HepG2 (cell line): ENCODE measurements around the gene LCORL. TPM values are rescaled to one million over a fixed set of nuclear protein-coding genes. Genes with fewer than 3 reads are reported as not detected.

Experiments used
- ATAC-seq: fragments of 200-7000 bp; cut with Tn5 transposase; 3 replicates; pipeline ENCODE4 v1.9.1; 2020; ENCODE audit warnings: mild to moderate bottlenecking, moderate library complexity
- BruUV-seq: library from RNA; stranded (reverse); fragments of 400-500 nt; replicated peaks from 2 replicates; lab custom pipeline; 2021; lab: Mats Ljungman, UMichigan
- CTCF ChIA-PET: fragments of 300-600 bp; formaldehyde crosslinking; extraction: SDS; loops from one replicate; lab custom pipeline; 2021; ENCODE audit warnings: low total read pairs, inconsistent platforms, low intra/inter-chr PET ratio; lab: Yijun Ruan, JAX
- POLR2A ChIA-PET: fragments of 350-600 bp; sonication (Branson Sonifier 250); formaldehyde crosslinking; loops from one replicate; lab custom pipeline; 2020; ENCODE audit warnings: antibody characterized with exemption, inconsistent platforms; lab: Yijun Ruan, JAX
- DNase-seq: peaks from one replicate; pipeline ENCODE4 v3.0.0-alpha.2; 2015; ENCODE audit warnings: low spot score
- FAIRE-seq: peaks from 3 replicates; lab custom pipeline; 2011; peaks lifted over from hg19 to GRCh38; lab: Jason Lieb, UNC
- H2AFZ ChIP-seq: one replicate; pipeline ENCODE4 v1.6.1; 2011; ENCODE audit warnings: low read length, inconsistent platforms
- H3K27ac ChIP-seq: fragments of 300-600 bp; 3 replicates; pipeline ENCODE4 v1.8.0; 2011; ENCODE audit warnings: mixed run types, mild to moderate bottlenecking, mixed read lengths, low read length, inconsistent platforms; ENCODE audit not compliant: insufficient read depth; ENCODE audit errors: extremely low read length
- H3K27me3 ChIP-seq, 2 experiments: fragments of 200-600 bp in 1 of 2; 2 replicates in 1 of 2; 3 replicates in 1 of 2; pipeline versions ENCODE4 v1.6.0 to v1.8.0; 2011; ENCODE audit warnings: low read length in 2 of 2, mild to moderate bottlenecking in 2 of 2, moderate library complexity in 2 of 2, inconsistent platforms in 1 of 2; ENCODE audit not compliant: insufficient read depth in 2 of 2, control insufficient read depth in 1 of 2
- H3K36me3 ChIP-seq, 2 experiments: fragments of 200-600 bp in 1 of 2; replicated peaks in 1 of 2; 2 replicates in 1 of 2; 3 replicates in 1 of 2; pipeline versions ENCODE4 v1.5.1 to v1.8.0; 2011; ENCODE audit warnings: low read length in 2 of 2, inconsistent platforms in 1 of 2; ENCODE audit not compliant: insufficient read depth in 2 of 2, control insufficient read depth in 1 of 2
- H3K4me1 ChIP-seq: 2 replicates; pipeline ENCODE4 v1.5.1; 2012; ENCODE audit warnings: low read length, inconsistent platforms; ENCODE audit not compliant: insufficient read depth
- H3K4me2 ChIP-seq: 2 replicates; pipeline ENCODE4 v1.6.0; 2011; ENCODE audit warnings: low read depth, low read length, inconsistent platforms
- H3K4me3 ChIP-seq, 3 experiments: fragments of 200-600 bp in 1 of 3; sonication (generic), shearing (Covaris generic) in 1 of 3; replicated peaks in 1 of 3; 2 replicates each; pipeline ENCODE4 v1.5.1; 2011 to 2016; ENCODE audit warnings: low read length in 3 of 3, inconsistent platforms in 2 of 3, low read depth in 2 of 3, mild to moderate bottlenecking in 2 of 3, control low read depth in 1 of 3, mixed read lengths in 1 of 3; ENCODE audit not compliant: insufficient read depth in 1 of 3
- H3K79me2 ChIP-seq: one replicate; pipeline ENCODE4 v1.6.1; 2011; ENCODE audit warnings: low read length, inconsistent platforms; ENCODE audit not compliant: insufficient read depth
- H3K9ac ChIP-seq: 2 replicates; pipeline ENCODE4 v1.6.0; 2011; ENCODE audit warnings: mild to moderate bottlenecking, low read depth, low read length, inconsistent platforms; ENCODE audit not compliant: insufficient read depth
- H3K9me3 ChIP-seq: 2 replicates; pipeline ENCODE4 v1.5.1; 2012; ENCODE audit warnings: mild to moderate bottlenecking, low read length
- H4K20me1 ChIP-seq: 2 replicates; pipeline ENCODE4 v1.6.0; 2011; ENCODE audit warnings: inconsistent platforms, mild to moderate bottlenecking, low read length, moderate library complexity; ENCODE audit not compliant: insufficient read depth
- ARNTL ChIP-seq: sonication (generic); formaldehyde crosslinking; IDR thresholded peaks from 2 replicates; pipeline ENCODE4 v1.4.0; 2020; ENCODE audit warnings: mild to moderate bottlenecking, missing genetic modification reagents
- FOXP1 ChIP-seq, 2 experiments: fragments of 450-650 bp in 1 of 2; IDR thresholded peaks; 2 replicates each; pipeline ENCODE4 v1.6.1; 2017 to 2018; ENCODE audit warnings: antibody characterized with exemption in 1 of 2
- LCORL ChIP-seq, 2 experiments: fragments of 450-650 bp in 1 of 2; sonication (generic) in 1 of 2; formaldehyde crosslinking in 1 of 2; IDR thresholded peaks; 2 replicates each; pipeline versions ENCODE4 v1.5.0 to v1.6.1; 2017 to 2020; ENCODE audit warnings: antibody characterized with exemption in 1 of 2, missing genetic modification reagents in 1 of 2
- NFATC3 ChIP-seq: sonication (generic); formaldehyde crosslinking; IDR thresholded peaks from 2 replicates; pipeline ENCODE4 v1.5.1; 2020; ENCODE audit warnings: mild to moderate bottlenecking, missing genetic modification reagents
- NFYB ChIP-seq: sonication (generic); formaldehyde crosslinking; IDR thresholded peaks from 2 replicates; pipeline ENCODE4 v1.4.0; 2020; ENCODE audit warnings: missing genetic modification reagents
- RFX5 ChIP-seq: IDR thresholded peaks from 2 replicates; pipeline ENCODE4 v1.6.1; 2011; ENCODE audit warnings: low read depth, low read length, improper control_type of control experiment
- USF2 ChIP-seq, 2 experiments: sonication (generic) in 1 of 2; formaldehyde crosslinking in 1 of 2; IDR thresholded peaks; 2 replicates each; pipeline versions ENCODE4 v1.5.1 to v1.6.1; 2011 to 2020; ENCODE audit warnings: borderline replicate concordance in 1 of 2, low read depth in 1 of 2, low read length in 1 of 2, mild to moderate bottlenecking in 1 of 2, missing genetic modification reagents in 1 of 2, moderate library complexity in 1 of 2
- ZBTB21 ChIP-seq: sonication (generic); formaldehyde crosslinking; IDR thresholded peaks from 2 replicates; pipeline ENCODE4 v1.4.0; 2020; ENCODE audit warnings: missing genetic modification reagents
- ZNF570 ChIP-seq: sonication (generic); formaldehyde crosslinking; IDR thresholded peaks from 2 replicates; pipeline ENCODE4 v1.4.0; 2020; ENCODE audit warnings: mild to moderate bottlenecking, missing genetic modification reagents, borderline replicate concordance
- ZZZ3 ChIP-seq: sonication (generic); formaldehyde crosslinking; IDR thresholded peaks from 2 replicates; pipeline ENCODE4 v1.4.0; 2020; ENCODE audit warnings: missing genetic modification reagents, mild to moderate bottlenecking, borderline replicate concordance
- WGBS: methylation state at CpG from one replicate; pipeline ENCODE4 v1.1.6; 2017; ENCODE audit warnings: low lambda C conversion rate; 5-methylcytosine and 5-hydroxymethylcytosine counted together
- in situ Hi-C: cut with HindIII; loops from 2 replicates; pipeline ENCODE4 v1.10.0; 2017; ENCODE audit warnings: low pct_unique_long_range_greater_than_20kb; ENCODE audit not compliant: extremely low pct_ligation_motif_present
- intact Hi-C: fragments of 100-400 bp; cut with micrococcal nuclease; formaldehyde crosslinking; loops from one replicate; pipeline ENCODE4 v1.10.0; 2022; ENCODE audit not compliant: unreplicated experiment
- polyA plus RNA-seq, 8 experiments: library from polyadenylated mRNA; depleted of rRNA in 3 of 8; stranded (reverse) in 7 of 8; unstranded in 1 of 8; fragments of >200 nt; fragmentation: Illumina TruSeq in 4 of 8; extraction: Trizol in 4 of 8; gene quantifications; 2 replicates each; pipeline versions ENCODE4 v1.2.1 to v1.2.3, GENCODE V29; 2011 to 2016; ENCODE audit warnings: low read depth in 4 of 8, missing spikeins in 1 of 8, mixed read lengths in 1 of 8; ENCODE audit not compliant: insufficient read depth in 1 of 8
- total RNA-seq, 5 experiments: library from RNA; depleted of rRNA; stranded (reverse); fragments of >200 nt; fragmentation: Illumina TruSeq; extraction: Trizol; gene quantifications; 2 replicates each; pipeline ENCODE4 v1.2.3, GENCODE V29; 2016; ENCODE audit warnings: low read depth in 1 of 5
- TF ChIP-seq, protein P1 (sequence below): sonication (generic); formaldehyde crosslinking; IDR thresholded peaks from 2 replicates; pipeline ENCODE4 v1.4.0; 2020; ENCODE audit warnings: mild to moderate bottlenecking, missing genetic modification reagents
- TF ChIP-seq, protein P2 (sequence below): sonication (generic); formaldehyde crosslinking; IDR thresholded peaks from 2 replicates; pipeline ENCODE4 v1.4.0; 2020; ENCODE audit warnings: missing genetic modification reagents
- TF ChIP-seq, protein P3 (sequence below): sonication (generic); formaldehyde crosslinking; IDR thresholded peaks from 2 replicates; pipeline ENCODE4 v1.8.0; 2022; ENCODE audit warnings: mild to moderate bottlenecking, missing genetic modification reagents, moderate library complexity
- TF ChIP-seq, protein P4 (sequence below): sonication (generic); formaldehyde crosslinking; IDR thresholded peaks from 2 replicates; pipeline ENCODE4 v1.5.1; 2020; ENCODE audit warnings: mild to moderate bottlenecking, missing genetic modification reagents

LCORL gene
- total and polyA plus RNA-seq, 2 of the 13 experiments (the other 11 are each of a cell fraction or from before 2014, with no cell fraction given) = 5.3 to 14.5 TPM

DNA sequence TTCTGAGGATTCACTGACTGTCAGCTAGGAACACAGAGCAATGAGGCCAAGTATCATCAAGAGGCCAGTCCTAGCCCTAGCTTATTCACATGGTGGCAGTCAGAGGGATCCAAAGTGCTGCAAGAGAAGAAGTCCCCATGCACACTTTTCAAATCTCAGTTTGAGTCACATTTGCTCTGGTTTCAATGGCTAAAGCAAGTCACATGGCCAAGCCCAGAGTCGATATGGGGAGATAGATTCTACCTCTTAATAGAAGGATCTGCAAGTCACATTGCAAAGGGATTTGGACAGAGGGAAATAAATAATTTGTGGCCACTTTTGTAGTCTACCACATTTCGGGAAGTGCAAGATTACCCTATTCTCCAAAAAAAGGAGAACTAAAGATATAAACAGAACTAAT lies 3.7 kb upstream of the LCORL start:
- H3K36me3 ChIP-seq = no peaks in the 10 kb centered on the region
- CTCF ChIA-PET = no interaction called here
- H3K9ac ChIP-seq = no peak overlapping the region
- peaks cover 3% of the 10 kb centered on the region; the same call in 1 of the 2 replicates for H4K20me1 ChIP-seq
- H2AFZ ChIP-seq = no peak overlapping the region
- POLR2A ChIA-PET = no interaction called here
- H3K79me2 ChIP-seq = peaks cover 5% of the 10 kb centered on the region
- no peak overlapping the region for H3K27ac ChIP-seq
- no TSS peak for BruUV-seq
- no peak for DNase-seq
- peaks cover 11% of the 10 kb centered on the region; the same call in 1 of the 2 replicates for H3K4me1 ChIP-seq
- H3K27me3 ChIP-seq = peaks cover 0 to 15% of the 10 kb centered on the region in 2 experiments; a peak in 1 of 5 replicates
- FAIRE-seq = no peak
- no peak overlapping the region for H3K4me2 ChIP-seq
- 61% methylated on average over 2 of the region's 2 CpGs for WGBS
- H3K9me3 ChIP-seq = no peaks in the 10 kb centered on the region
- in situ Hi-C loops = loop anchor here (10.0 kb wide), 1 partner anchor 210 kb away; the partner anchor contains the start of genes DCAF16 and NCAPG
- H3K4me3 ChIP-seq = no peak overlapping the region
- intact Hi-C loops = no loop called here
- ATAC-seq = no peak
- TF ChIP-seq, protein P1, sequence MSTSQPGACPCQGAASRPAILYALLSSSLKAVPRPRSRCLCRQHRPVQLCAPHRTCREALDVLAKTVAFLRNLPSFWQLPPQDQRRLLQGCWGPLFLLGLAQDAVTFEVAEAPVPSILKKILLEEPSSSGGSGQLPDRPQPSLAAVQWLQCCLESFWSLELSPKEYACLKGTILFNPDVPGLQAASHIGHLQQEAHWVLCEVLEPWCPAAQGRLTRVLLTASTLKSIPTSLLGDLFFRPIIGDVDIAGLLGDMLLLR (CRISPR knock-in tag) = no peak
- TF ChIP-seq NFYB (no peak), ARNTL (CRISPR knock-in tag) (no peak), ZZZ3 (CRISPR knock-in tag) (no peak), NFATC3 (CRISPR knock-in tag) (no peak), RFX5 (no peak), ZNF570 (no peak), USF2 (IDR thresholded peaks at IDR 0.05; ENCODE audit: low read depth, low read length) (no peak), USF2 (CRISPR knock-in tag; IDR thresholded peaks at IDR 0.05; ENCODE audit: borderline replicate concordance) (no peak), LCORL (IDR thresholded peaks at IDR 0.05) (no peak), LCORL (CRISPR knock-in tag; IDR thresholded peaks at IDR 0.05) (no peak), ZBTB21 (CRISPR knock-in tag) (no peak), FOXP1 (IDR thresholded peaks at IDR 0.05) (no peak), FOXP1 (CRISPR knock-in tag; IDR thresholded peaks at IDR 0.05) (no peak)
- TF ChIP-seq, protein P2, sequence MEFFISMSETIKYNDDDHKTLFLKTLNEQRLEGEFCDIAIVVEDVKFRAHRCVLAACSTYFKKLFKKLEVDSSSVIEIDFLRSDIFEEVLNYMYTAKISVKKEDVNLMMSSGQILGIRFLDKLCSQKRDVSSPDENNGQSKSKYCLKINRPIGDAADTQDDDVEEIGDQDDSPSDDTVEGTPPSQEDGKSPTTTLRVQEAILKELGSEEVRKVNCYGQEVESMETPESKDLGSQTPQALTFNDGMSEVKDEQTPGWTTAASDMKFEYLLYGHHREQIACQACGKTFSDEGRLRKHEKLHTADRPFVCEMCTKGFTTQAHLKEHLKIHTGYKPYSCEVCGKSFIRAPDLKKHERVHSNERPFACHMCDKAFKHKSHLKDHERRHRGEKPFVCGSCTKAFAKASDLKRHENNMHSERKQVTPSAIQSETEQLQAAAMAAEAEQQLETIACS (CRISPR knock-in tag) = no peak
- TF ChIP-seq, protein P3, sequence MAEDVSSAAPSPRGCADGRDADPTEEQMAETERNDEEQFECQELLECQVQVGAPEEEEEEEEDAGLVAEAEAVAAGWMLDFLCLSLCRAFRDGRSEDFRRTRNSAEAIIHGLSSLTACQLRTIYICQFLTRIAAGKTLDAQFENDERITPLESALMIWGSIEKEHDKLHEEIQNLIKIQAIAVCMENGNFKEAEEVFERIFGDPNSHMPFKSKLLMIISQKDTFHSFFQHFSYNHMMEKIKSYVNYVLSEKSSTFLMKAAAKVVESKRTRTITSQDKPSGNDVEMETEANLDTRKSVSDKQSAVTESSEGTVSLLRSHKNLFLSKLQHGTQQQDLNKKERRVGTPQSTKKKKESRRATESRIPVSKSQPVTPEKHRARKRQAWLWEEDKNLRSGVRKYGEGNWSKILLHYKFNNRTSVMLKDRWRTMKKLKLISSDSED (CRISPR knock-in tag) = no peak
- TF ChIP-seq, protein P4, sequence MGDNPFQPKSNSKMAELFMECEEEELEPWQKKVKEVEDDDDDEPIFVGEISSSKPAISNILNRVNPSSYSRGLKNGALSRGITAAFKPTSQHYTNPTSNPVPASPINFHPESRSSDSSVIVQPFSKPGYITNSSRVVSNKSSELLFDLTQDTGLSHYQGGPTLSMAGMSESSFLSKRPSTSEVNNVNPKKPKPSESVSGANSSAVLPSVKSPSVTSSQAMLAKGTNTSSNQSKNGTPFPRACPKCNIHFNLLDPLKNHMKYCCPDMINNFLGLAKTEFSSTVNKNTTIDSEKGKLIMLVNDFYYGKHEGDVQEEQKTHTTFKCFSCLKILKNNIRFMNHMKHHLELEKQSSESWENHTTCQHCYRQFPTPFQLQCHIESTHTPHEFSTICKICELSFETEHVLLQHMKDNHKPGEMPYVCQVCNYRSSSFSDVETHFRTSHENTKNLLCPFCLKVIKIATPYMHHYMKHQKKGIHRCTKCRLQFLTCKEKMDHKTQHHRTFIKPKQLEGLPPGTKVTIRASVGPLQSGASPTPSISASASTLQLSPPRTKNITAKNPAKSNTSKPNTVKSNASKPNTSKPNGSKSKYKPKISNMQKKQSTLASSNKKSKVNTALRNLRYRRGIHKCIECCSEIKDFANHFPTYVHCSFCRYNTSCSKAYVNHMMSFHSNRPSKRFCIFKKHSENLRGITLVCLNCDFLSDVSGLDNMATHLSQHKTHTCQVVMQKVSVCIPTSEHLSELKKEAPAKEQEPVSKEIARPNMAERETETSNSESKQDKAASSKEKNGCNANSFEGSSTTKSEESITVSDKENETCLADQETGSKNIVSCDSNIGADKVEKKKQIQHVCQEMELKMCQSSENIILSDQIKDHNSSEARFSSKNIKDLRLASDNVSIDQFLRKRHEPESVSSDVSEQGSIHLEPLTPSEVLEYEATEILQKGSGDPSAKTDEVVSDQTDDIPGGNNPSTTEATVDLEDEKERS (CRISPR knock-in tag) = no peak
